Measurements from ENCODE around the gene STK32B. TPM values are rescaled to one million over a fixed set of nuclear protein-coding genes. Genes with fewer than 3 reads are reported as not detected.

STK32B gene
- polyA plus RNA-seq, 2 of the 4 experiments (the other 2 are of a cell fraction): 7.6 to 12.1 TPM

DNA sequence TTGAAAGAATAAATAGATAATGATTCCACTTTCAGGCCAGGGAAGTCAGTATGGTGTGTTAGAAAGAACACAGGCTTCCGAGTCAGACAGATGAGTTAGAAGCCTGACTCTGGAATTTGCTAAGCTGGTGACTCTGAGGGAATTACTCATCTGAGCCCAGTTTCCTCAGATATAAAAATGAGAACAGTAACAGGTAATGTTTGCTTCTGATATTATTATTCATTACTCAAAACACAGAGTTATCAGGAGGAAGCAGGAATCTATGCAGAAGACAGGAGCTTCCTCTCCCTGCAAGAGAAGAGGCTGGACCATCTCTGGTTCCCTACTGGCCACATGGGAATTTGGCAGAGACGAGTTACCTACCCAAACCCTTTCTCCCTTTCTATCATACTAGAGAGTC is 494.0 kb downstream of the STK32B start:
- ChIA-PET POLR2A (no interaction called here), CTCF (no interaction called here)
- H3K4me3 ChIP-seq: no peak overlapping the region
- TF ChIP-seq ESRRA (IDR thresholded peaks at IDR 0.05; ENCODE audit: borderline replicate concordance, low read length): no peak
- no peak for TF ChIP-seq RNF2 (IDR thresholded peaks at IDR 0.05; ENCODE audit: borderline replicate concordance, low read depth)
- TF ChIP-seq HDAC2 (IDR thresholded peaks at IDR 0.05): no peak
- no peak for TF ChIP-seq CTCF (IDR thresholded peaks at IDR 0.05)
- TF ChIP-seq NR3C1 (IDR thresholded peaks at IDR 0.05): no peak
- TF ChIP-seq TFCP2L1 (CRISPR knock-in tag; IDR thresholded peaks at IDR 0.05): no peak
- no peak for TF ChIP-seq CBX8 (IDR thresholded peaks at IDR 0.05)
- TF ChIP-seq KDM5A (IDR thresholded peaks at IDR 0.05): no peak
- no peak for TF ChIP-seq GATA3 (IDR thresholded peaks at IDR 0.05; ENCODE audit: borderline replicate concordance)
- TF ChIP-seq POLR2A (IDR thresholded peaks at IDR 0.05; ENCODE audit: low read length): no peak
- TF ChIP-seq RAD21 (conservative IDR thresholded peaks at IDR 0.05 in 1 of 2, IDR thresholded peaks at IDR 0.05 in 1 of 2): no peak
- no peak for TF ChIP-seq JUNB (IDR thresholded peaks at IDR 0.05)
- WGBS (ENCODE audit: missing lambda C conversion rate): 68% methylated on average over 2 of the region's 2 CpGs
- H3K9me3 ChIP-seq: no peaks in the 10 kb centered on the region; the same call in 2 of the 3 replicates
- no peak overlapping the region for H3K27ac ChIP-seq
- DNase-seq (ENCODE audit: low read depth in 1 of 2, low spot score in 1 of 2) (no peak), ATAC-seq (no peak), FAIRE-seq (no peak)
- H3K4me2 ChIP-seq: no peak overlapping the region
- H3K4me1 ChIP-seq: no peaks in the 10 kb centered on the region

- ChIA-PET CTCF (no interaction called here), POLR2A (no interaction called here)
- DNase-seq (ENCODE audit: low read depth in 1 of 2, low spot score in 1 of 2) (no peak), ATAC-seq (no peak), FAIRE-seq (no peak)
- Histone ChIP-seq H3K9me3 (no peaks in the 10 kb centered on the region; the same call in 2 of the 3 replicates), H3K4me1 (no peaks in the 10 kb centered on the region), H3K27ac (no peak overlapping the region), H3K4me2 (no peak overlapping the region), H3K4me3 (no peak overlapping the region)
- WGBS (ENCODE audit: missing lambda C conversion rate): 95% methylated on average over 10 of the region's 12 CpGs
- TF ChIP-seq FOSB (CRISPR knock-in tag; IDR thresholded peaks at IDR 0.05): no peak
Observed at GRCh38 chr4:5547651-5548249, 496.5 kb downstream of the STK32B start.

Small RNAs within 50 kb of the gene (small RNA-seq; reads per million reads assigned to genes)
- 0 reads per million in 6 experiments for gene RF00019

Other genes with a start within 250 kb of the STK32B start
- 1.8 and 2.2 TPM in 2 replicates for gene MSX1, start 191.8 kb upstream of the STK32B start, polyA plus RNA-seq (2011; rRNA removed)
- gene MSX1, start 191.8 kb upstream of the STK32B start, polyA plus RNA-seq (2017; fragmentation: RNase III; extraction: RNeasy Plus Mini Kit Qiagen cat#74134 plus additional on column Dnase treatment): 2.8 to 2.9 TPM (median 2.8 TPM) in 3 replicates
- not detected in 2 replicates for gene CYTL1, start 32.0 kb upstream of the STK32B start, polyA plus RNA-seq (2011; rRNA removed)
- gene CYTL1, start 32.0 kb upstream of the STK32B start, polyA plus RNA-seq (2017; fragmentation: RNase III; extraction: RNeasy Plus Mini Kit Qiagen cat#74134 plus additional on column Dnase treatment): not detected in 3 replicates

All from A549 (cell line).